NCI-H446 (cell line): ENCODE data around the gene CCSAP.
"Not testable (repeated sequence)": the region's sequence is repeated elsewhere in the genome, so short reads cannot be mapped to it uniquely, and the experiment has no call there.

Experiments
- DNase-seq, 2 experiments: peaks; one replicate each; lab custom pipeline; 2025; lab: John Stamatoyannopoulos, UW

The CCSAP gene

DNA sequence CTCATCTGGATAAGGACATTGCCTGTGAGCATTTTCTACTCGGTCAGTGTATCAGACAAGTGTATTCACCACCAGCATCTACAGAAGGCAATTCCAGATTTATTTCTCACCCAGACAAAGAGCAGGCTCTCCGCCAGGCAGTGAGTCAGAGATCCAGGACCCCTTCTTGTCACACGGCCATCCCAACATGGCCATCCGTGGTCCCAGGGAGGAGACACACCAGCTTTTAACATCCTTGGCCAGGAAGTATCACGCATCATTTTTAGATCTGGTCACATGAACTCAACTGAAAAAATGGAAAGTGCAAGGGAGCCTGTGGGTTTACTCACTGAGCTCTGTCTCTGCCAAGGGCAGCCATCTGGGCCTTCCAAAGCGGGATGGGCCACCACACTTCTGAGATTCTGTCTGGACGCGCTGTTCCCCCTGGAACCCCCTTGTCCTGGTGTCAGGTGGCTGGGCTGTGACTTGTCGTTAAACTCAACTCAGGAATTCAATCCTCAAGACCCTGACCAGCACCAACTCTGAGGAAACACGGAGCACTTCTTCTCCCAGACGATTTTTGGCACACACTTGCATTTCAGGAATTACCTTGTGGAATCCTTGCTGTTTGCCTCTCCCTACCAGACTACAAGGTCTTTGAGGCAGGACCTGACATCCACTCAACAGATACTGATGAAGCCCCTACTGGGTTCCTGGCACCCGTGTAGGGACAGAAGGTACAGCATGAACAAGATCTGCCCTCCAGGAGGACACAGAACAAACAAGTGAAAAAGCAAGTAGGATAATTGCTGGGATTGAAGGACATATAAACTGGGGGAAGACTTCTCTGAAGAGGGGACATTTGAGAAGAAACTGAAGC is 21.6 kb upstream of the CCSAP start:
- peak; percentile 72 to 94 for DNase-seq

DNA sequence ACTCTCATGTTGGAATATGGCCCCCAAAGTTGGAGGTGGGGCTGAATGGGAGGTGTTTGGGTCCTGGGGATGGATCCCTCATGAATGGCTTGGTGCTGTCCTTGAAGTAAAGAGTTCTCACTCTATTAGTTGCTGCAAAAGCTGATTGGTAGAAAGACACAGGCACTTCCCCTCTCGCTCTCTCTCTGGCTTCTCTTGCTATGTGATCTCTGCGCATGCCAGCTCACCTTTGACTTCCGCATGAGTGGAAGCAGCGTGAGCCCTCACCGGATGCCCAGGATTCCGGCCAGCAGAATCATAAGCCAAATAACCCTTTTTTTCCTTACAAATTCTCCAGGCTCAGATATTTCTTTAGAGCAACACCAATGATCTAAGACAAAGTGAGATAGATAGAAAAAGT is 20.9 kb upstream of the CCSAP start:
- DNase-seq: peak; percentile 75 to 89

DNA sequence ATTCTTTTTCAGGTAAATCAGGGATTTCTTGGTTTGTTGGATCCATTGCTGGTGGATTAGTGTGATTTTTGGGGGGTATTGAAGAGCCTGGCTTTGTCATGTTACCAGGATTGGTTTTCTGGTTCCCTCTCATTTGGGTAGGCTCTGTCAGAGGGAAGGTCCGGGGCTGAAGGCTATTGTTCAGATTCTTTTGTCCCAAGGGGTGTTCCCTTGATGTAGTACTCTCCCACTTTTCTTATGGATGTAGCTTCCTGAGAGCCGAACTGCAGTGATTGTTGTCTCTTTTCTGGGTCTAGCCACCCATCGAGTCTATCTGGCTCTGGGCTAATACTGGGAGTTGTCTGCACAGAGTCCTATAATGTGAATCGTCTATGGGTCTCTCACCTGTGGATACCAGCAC is 17.6 kb upstream of the CCSAP start:
- no peak for DNase-seq

DNA sequence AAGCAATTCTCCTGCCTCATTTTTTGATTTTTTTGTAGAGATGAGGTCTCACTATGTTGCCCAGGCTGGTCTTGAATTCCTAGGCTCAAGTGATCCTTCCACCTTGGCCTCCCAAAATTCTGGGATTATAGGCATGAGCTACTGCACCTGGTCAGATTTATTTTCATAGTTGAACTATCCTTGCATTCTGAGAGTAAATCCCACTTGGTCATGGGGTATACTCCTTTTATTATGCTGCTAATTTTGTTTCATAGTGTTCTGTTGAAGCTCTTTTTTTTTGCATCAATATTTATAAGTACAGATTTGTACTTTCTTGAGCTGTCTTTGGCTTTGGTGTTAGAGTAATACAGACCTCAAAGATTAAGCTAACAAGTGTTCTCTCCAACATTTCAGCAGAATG is 12.8 kb upstream of the CCSAP start:
- no peak for DNase-seq

DNA sequence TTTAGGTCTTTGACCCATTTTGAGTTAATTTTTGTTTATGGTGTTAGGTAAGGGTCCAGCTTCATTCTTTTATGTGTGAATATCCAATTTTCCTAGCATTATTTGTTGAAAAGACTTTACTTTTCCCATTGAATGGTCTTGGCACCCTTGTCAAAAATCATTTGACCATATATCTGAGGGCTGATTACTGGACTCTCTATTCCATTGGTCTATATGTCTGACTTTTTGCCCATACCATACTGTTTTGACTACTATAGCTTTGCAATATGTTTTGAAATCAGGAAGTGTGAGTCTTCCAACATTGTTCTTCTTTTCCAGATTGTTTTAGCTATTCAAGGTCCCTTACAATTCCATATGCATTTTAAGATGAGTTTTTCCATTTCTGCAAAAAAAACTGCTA is 11.4 kb upstream of the CCSAP start:
- no peak for DNase-seq

DNA sequence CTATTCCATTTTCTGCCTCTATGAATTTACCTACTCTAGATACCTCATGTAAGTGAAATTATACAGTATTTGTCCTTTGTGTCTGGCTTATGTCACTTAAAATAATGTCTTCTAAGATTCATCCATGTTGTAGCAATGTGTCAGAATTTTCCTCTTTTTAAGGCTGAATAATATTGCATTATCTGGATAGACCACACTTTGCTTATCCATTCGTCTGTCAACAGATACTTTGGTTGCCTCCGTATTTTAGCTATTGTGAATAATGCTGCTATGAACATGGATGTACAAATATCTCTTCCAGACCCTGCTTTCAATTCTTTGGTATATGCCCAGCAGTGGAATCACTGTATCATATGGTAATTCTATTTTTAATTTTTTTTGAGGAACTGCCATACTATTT is 10.1 kb upstream of the CCSAP start:
- DNase-seq: no peak

DNA sequence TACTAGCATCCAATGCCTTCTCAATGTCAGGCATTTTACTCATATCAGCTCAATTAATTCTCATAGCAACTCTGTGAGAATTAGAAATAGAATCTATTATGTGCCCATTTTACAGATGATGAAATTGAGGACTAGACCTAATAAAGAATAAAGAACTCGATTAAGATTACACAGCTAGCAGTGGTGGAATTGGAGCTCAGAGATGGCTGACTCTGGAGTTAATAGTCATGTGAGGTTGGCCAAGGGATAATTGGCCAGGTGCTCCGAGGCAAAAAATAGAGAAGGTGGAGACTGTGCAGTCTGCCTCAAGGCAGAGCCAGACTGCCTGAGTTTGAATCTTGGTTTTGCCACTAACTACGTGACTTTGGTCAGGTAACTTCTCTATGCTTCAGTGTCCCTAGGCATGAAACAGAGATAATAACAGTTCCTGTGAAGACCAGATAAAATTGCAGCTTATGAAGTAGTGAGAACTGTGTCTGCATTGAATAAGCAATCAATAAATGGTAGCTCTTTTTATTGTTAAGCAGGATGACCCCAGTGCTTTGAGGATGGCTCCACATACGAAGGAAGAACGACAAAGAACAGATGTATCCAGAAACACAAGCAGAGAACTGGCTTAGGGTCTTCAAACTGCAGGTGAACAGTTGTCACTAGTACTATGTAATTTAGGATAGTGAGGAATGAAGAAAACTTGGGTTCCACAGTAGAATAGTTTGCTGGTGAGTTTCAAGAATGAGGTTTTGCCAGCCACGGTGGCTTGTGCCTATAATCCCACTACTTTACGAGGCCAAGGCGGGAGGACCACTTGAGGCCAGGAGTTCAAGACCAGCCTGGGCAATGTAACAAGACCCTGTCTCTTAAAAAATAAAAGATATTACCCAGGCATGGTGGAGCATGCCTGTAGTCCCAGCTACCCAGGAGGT is 6.9 kb upstream of the CCSAP start:
- DNase-seq: no peak

DNA sequence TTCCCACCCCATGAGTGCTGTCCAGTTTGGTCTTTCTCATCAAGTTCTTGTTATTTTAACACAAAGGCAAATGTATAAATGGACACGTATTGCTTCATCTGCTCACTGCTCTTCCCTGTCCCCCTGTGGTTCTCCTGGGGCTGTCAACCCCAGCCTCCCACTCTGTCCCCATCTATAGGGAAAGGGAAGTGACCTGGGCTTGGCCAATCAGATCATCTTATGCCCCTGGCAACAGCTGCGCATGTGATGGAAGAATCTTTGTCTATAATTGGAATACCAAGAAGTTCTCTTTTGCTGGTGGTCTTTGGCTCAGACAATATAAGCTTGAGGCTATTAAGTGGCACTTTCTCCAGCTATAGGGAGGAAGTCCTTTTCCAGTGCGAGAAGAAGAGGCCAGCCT is 4.7 kb upstream of the CCSAP start:
- DNase-seq: no peak

DNA sequence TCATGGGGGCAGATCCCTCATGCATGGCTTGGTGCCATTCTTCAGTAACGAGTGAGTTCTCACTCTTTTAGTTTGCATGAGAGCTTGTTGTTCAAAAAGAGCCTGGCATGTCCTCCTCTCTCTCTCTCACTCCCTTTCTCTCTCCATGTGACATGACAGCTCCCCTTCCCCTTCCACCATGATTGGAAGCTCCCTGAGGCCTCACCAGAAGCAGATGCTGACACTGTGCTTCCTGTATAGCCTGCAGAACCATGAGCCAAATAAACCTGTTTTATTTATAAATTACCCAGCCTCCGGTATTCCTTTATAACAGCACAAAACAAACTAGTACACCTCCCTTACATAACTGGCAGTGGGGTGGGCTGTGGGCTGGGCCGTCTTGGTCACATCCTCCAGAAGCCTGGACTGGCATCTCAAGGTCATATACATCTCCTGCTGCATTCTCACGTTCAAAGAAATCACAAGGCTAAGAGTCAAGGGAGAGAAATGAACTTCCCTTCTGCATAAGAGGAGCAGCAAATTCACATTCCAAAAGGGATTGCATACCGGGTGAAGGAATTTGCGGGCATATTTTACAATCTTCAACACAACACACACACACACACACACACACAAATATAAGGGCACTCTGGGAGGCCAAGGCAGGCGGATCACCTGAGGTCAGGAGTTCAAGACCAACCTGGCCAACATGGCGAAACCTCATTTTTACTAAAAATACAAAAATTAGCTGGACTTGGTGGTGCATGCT is 2.3 kb upstream of the CCSAP start:
- DNase-seq: no peak

DNA sequence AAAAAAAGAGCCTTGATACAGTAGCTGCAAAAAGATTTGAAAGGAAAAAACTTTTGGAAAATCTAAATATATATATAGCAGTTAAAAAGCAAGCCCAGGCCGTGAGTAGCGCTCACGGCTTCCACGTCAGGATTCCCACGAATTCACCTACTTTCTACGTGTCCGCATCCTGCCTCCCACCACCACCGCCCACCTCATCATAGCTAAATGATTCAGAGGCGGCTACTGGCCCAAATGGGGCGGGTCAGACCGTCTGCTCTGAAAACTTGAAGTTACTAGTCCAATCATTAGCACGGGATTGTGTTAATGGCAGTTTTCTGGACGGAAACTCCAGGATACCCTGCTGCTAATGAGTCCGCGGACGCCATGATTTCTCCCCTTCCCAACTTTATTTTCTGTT is 1.3 kb upstream of the CCSAP start:
- no peak for DNase-seq

DNA sequence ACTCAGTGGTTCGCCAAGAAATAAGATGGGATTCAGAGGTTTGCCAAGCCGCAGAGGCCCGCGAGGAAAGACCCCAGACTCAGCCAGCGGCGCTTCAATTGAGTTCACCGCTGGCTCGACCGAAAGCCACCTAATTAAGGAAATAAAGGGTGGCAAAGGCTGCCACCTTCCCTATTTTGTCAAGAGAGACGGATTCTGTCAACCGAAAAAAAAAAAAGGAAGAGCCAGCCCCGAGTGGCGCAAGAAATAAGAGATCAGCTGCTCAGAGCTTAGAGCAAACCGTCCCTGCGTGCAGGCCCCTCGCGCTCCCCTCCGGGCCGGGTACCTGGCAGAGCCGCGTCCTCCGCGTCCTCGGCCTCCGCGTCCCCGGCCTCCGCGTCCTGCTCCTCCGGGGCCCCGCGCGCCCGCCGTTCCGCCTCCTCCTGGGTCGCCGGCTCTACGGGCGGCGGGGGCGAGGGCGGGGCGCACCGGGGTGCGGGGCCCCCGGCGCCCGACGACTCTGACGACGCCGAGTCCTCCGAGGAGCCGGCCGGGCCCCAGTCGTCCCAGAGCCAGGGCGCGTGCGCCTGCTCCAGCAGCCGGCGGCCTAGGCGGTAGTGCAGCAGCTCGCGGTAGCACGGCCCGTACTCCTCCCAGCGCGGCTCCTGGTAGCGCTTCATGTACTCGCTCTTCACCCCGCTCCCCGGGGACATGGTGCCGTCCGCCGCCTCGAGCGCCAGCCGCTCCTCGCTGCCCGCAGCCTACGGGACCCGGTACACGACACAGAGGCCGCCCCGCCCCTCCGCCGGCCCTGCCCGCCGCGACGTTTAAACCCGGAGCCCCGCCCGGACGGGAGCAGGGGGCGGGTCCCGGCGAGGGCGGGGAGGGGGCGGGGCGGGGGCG is 832 bp downstream of the CCSAP start:
- peak; percentile 59 to 84 for DNase-seq

DNA sequence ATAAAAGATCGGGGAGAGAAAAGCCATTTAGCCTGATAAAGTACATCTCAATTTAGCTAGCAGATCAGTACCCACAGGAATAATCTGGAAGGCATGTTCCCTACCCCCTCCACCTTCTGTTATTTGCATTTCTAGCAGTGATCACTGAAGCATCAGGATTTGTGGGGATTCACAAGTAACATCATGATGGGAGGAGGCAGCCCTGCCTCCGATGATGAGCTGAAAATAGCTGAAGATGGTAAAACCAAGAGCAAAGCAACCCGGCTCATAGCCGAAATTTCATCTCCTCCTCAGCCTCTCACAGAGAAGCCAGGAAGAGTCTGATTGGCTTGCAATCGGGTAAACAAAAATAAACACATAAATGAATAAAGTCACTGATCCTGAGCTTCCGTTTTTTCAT is 2.4 kb downstream of the CCSAP start:
- peak in 1 of 2 experiments; percentile 42 for DNase-seq

DNA sequence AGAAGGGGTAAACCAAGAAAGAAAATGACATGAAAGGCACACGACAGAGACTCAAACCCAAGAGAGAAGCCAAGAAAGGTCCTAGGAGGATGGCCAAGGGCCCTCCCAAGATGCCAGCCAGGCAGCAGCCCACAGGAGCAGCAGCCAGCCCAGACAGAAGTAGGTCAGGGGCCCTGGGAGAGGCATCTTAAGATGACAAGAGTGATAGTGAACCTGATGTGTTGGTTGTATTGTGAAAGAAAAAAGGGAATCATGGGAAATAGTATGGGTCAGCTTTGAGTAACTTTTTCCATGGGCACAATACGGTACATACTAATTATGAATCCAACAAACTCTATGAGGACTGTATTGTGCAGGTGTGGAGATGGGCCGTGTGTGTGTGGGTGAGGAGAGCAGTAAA is 3.3 kb downstream of the CCSAP start:
- no peak for DNase-seq

DNA sequence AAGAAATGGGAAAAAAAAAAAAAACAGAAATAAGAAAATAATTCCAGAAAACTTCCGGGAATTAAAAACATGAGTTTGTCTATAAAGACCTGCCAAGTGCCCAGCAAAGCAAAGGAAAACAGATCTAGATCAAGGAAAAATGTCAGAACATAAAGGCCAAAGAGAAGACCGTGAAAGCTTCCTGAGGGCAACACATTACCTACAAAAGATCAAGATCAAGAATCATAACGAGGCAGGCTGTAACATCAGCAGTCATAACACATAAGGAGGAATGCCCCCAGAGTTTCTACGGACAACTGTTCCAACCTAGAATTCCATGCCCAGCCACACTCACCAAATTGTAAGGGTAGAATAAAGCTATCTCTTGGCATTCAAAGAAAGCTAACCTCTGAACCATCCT is 3.8 kb downstream of the CCSAP start:
- no peak for DNase-seq

DNA sequence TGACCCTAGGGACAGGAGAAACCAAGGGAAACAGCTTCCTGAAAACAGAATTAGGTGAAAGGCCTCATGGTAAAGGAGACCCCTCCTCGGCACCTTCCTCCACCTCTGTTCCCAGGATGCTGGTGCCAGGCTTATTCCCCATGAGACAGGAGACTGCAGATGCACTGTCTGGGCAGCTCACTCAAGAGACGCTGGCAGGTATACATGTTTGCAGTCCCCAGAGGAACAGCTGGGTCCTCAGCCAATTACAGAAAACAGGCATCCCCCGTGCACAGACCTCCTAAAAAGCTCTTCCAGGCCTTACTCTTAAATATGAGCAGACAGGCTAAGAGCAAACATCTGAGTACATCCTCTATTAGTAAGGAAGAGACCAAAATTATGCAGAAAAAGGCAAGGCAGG is 6.5 kb downstream of the CCSAP start:
- DNase-seq: peak in 1 of 2 experiments; percentile 44

DNA sequence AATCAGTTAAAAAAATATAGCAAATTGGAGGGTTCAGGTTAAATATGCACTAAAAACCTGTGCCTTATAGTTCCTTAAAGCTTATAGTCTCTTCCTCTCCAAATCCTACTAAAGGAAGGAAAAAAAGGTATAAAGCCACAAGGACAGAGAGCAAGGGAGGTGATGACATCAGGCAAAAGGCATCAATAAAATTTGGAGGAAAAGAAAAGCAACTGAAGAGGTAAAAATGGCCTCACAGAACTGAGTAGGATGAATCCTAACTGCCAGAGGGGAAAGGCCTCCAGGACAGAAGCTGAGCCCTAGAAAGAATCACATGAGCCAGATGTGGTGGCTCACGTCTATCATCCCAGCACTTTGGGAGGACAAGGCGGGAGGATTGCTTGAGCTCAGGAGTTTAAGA is 8.1 kb downstream of the CCSAP start:
- DNase-seq: no peak

DNA sequence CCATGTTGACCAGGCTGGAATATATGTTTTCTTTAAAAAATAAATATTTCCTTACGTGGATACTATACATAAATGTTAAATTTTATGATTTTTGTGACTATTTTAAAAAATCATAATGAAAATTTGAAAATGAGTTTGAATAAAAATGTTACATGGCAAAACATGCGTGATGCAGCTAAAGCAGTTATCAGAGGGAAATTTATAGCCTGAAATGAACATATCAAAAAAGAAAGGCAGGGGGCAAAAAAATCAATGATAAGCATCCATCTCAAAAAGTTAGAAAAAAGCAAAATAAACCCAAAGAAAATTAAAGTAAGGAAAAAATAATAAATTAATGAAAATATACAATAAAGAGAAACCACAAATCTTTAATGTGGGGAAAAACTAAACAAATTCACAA is 8.6 kb downstream of the CCSAP start:
- DNase-seq: no peak

DNA sequence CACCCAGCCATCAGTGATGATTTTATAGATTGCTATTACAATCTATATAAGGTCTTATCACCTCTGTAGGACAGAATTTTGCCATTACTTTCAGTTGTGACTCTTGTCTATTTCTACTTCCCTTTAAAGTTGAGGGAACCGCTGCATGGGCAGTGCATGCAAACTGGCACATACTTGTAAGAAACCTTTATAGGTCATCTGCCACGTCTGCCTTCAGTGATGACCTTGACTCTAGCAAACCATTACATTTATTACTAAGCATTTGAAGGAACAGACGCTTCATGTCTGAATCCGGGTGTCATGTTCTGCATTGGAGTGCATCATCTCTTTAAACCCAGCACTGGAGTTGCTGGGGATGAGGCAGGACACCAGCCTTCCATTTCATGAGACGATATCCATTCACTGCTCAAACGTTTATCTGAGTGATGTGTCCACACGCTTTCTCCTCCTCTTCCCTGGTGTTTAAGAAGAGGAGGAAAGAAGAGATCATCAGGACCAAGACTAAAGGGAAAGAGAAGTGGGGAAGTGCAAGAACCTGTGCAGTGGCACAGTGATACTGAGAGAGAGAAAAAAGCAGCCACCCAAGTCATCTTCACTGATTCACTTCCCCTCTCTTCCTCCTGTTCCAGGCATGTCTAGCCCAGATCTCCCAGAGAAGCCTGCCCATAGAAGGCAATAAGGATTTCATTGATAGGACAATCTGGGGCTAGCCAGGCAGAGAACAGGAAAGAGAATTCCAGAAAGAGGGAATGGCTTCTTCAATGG is 14.1 kb downstream of the CCSAP start:
- DNase-seq: no peak

DNA sequence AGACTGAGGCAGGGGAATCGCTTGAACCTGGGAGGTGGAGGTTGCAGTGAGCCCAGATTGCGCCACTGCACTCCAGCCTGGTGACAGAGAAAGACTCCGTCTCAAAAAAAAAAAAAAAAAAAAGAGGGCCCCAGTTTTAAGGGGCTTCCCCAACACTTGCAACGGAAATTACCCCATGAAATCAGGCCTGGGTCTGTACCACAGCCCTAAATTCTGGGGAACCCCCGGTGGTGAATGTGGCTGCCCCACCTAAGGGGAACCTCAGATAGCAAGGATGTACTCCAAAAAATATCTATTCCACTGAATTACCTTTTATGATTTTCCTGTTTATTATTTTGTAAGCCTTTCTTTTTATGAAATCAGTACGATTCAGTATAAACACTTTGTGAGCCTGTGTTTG is 15.1 kb downstream of the CCSAP start:
- DNase-seq: not testable (repeated sequence)

DNA sequence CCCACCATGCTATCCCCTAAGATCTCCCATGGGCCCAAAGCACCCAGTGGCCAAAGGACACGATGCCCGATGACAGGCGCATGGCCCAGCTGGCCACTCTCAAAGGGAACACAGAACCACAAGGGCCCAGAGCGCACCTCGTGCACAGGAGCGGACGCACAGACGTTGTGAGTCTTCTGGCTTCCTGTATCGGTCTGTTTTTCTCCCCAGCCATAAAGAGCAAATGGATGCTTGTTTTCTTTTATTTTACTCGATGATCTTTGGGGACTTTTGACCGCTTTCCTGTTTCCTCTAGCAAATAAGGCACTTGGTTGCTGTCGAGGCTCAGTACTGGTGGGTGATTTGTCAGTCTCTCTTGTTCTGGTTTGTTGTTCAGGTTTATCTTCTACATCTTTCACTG is 16.2 kb downstream of the CCSAP start:
- no peak for DNase-seq
